ENCODE measurements around the gene CDKN2AIP. TPM values are rescaled to one million over a fixed set of nuclear protein-coding genes. Genes with fewer than 3 reads are reported as not detected.
"Not testable (repeated sequence)": the region's sequence is repeated elsewhere in the genome, so short reads cannot be mapped to it uniquely, and the experiment has no call there.

CDKN2AIP gene
- total RNA-seq, 1 experiment from 2014 or later: 6.4 TPM

DNA sequence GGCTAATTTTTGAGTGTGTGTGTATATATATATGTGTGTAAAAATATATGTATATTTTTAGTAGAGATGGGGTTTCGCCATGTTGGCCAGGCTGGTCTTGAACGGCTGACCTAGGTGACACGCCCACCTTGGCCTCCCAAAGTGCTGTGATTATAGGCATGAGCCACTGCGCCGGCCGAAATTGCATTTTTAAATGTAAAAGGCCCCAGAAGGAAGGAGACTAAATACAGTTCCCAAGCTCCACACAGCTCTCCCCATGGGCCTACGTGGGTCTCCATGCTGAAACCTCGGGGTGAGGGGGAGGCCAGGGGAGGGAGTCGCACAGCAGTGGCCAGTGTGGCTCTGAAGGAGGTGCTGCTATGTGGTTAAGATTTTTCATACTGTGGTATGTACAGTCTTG is 12.8 kb upstream of the CDKN2AIP start:
- Histone ChIP-seq H3K4me1 (ENCODE audit: control insufficient read depth in 1 of 2, insufficient read depth in 2 of 2, low read length in 2 of 2) (peaks cover 0 to 3% of the 10 kb centered on the region in 2 experiments; a peak in 1 of 4 replicates), H3K4me2 (ENCODE audit: low read length) (no peak overlapping the region), H3K27me3 (ENCODE audit: insufficient read depth, low read length) (no peaks in the 10 kb centered on the region), H3K9me2 (ENCODE audit: insufficient read depth) (no peaks in the 10 kb centered on the region), H3K36me3 (ENCODE audit: control insufficient read depth in 1 of 2, insufficient read depth in 2 of 2, low read length in 2 of 2) (no peaks in the 10 kb centered on the region), H3K9me3 (ENCODE audit: control insufficient read depth in 1 of 2, insufficient read depth in 1 of 2, low read depth in 1 of 2, low read length in 2 of 2) (no peaks in the 10 kb centered on the region), H3K4me3 (replicated peaks in 1 of 2; ENCODE audit: low read depth in 1 of 2, low read length in 2 of 2) (no peak overlapping the region), H3K27ac (ENCODE audit: low read depth, low read length) (no peak overlapping the region), H3K79me2 (ENCODE audit: insufficient read depth, low read length) (no peaks in the 10 kb centered on the region), H2AFZ (ENCODE audit: low read depth, low read length, poor library complexity, severe bottlenecking) (no peak overlapping the region), H3K9ac (ENCODE audit: low read length) (no peak overlapping the region), H4K20me1 (ENCODE audit: insufficient read depth) (no peaks in the 10 kb centered on the region)
- RAD21 ChIA-PET (ENCODE audit: low non-redundant PET in 1 of 2, low total read pairs in 2 of 2, uncharacterized antibody in 2 of 2, unreplicated experiment in 2 of 2): no interaction called here
- BruUV-seq (replicated peaks): no TSS peak
- ATAC-seq: no peak
- CTCF ChIA-PET: no interaction called here
- DNase-seq (ENCODE audit: low read depth, low spot score): no peak
- intact Hi-C loops (cut with micrococcal nuclease): no loop called here
- TF ChIP-seq SRF (IDR thresholded peaks at IDR 0.05; ENCODE audit: low read depth): no peak
- no peak for TF ChIP-seq EGR1 (IDR thresholded peaks at IDR 0.05; ENCODE audit: low read depth)
- TF ChIP-seq FOSL1 (IDR thresholded peaks at IDR 0.05; ENCODE audit: low read depth): no peak
- no peak for TF ChIP-seq TCF7L2 (IDR thresholded peaks at IDR 0.05; ENCODE audit: borderline replicate concordance, extremely low read depth, insufficient read depth, insufficient read length)
- no peak for TF ChIP-seq SP1 (IDR thresholded peaks at IDR 0.05; ENCODE audit: low read depth)
- no peak for TF ChIP-seq POLR2A (IDR thresholded peaks at IDR 0.05; ENCODE audit: borderline replicate concordance, extremely low read depth, insufficient read depth, insufficient read length)
- no peak for TF ChIP-seq ELF1 (IDR thresholded peaks at IDR 0.05; ENCODE audit: borderline replicate concordance, low read depth)
- no peak for TF ChIP-seq CBX3 (IDR thresholded peaks at IDR 0.05; ENCODE audit: low read depth)
- no peak for TF ChIP-seq YY1 (IDR thresholded peaks at IDR 0.05; ENCODE audit: extremely low read depth, insufficient replicate concordance, low read depth, low read length)
- TF ChIP-seq ZFX (IDR thresholded peaks at IDR 0.05): no peak
- TF ChIP-seq, protein P1, sequence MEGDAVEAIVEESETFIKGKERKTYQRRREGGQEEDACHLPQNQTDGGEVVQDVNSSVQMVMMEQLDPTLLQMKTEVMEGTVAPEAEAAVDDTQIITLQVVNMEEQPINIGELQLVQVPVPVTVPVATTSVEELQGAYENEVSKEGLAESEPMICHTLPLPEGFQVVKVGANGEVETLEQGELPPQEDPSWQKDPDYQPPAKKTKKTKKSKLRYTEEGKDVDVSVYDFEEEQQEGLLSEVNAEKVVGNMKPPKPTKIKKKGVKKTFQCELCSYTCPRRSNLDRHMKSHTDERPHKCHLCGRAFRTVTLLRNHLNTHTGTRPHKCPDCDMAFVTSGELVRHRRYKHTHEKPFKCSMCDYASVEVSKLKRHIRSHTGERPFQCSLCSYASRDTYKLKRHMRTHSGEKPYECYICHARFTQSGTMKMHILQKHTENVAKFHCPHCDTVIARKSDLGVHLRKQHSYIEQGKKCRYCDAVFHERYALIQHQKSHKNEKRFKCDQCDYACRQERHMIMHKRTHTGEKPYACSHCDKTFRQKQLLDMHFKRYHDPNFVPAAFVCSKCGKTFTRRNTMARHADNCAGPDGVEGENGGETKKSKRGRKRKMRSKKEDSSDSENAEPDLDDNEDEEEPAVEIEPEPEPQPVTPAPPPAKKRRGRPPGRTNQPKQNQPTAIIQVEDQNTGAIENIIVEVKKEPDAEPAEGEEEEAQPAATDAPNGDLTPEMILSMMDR (IDR thresholded peaks at IDR 0.05 in 2 of 3, conservative IDR thresholded peaks at IDR 0.05 in 1 of 3; ENCODE audit: borderline replicate concordance in 1 of 3, insufficient read depth in 1 of 3, low read depth in 2 of 3, low read length in 2 of 3): no peak
- TF ChIP-seq, protein P2, sequence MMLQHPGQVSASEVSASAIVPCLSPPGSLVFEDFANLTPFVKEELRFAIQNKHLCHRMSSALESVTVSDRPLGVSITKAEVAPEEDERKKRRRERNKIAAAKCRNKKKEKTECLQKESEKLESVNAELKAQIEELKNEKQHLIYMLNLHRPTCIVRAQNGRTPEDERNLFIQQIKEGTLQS (IDR thresholded peaks at IDR 0.05): no peak
- POLR2A ChIA-PET: no interaction called here

DNA sequence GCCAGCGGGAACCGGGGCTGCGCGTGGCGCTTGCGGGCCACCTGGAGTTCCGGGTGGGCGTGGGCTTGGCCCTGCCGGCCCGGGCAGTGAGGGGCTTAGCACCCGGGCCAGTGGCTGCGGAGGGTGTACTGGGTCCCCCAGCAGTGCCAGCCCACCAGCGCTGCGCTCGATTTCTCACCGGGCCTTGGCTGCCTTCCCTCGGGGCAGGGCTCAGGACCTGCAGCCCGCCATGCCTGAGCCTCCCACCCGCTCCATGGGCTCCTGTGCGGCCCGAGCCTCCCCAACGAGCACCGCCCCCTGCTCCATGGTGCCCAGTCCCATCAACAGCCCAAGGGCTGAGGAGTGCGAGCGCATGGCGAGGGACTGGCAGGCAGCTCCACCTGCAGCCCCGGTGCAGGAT is 11.3 kb upstream of the CDKN2AIP start:
- H2AFZ ChIP-seq (ENCODE audit: low read depth, low read length, poor library complexity, severe bottlenecking); H3K27ac ChIP-seq (ENCODE audit: low read depth, low read length); POLR2A ChIA-PET; H3K79me2 ChIP-seq (ENCODE audit: insufficient read depth, low read length); H3K4me3 ChIP-seq (replicated peaks in 1 of 2; ENCODE audit: low read depth in 1 of 2, low read length in 2 of 2); H3K4me2 ChIP-seq (ENCODE audit: low read length); H3K9me2 ChIP-seq (ENCODE audit: insufficient read depth); CTCF ChIA-PET; H3K9ac ChIP-seq (ENCODE audit: low read length); BruUV-seq (replicated peaks); DNase-seq (ENCODE audit: low read depth, low spot score); ATAC-seq; H4K20me1 ChIP-seq (ENCODE audit: insufficient read depth); H3K27me3 ChIP-seq (ENCODE audit: insufficient read depth, low read length); H3K9me3 ChIP-seq (ENCODE audit: control insufficient read depth in 1 of 2, insufficient read depth in 1 of 2, low read depth in 1 of 2, low read length in 2 of 2); RAD21 ChIA-PET (ENCODE audit: low non-redundant PET in 1 of 2, low total read pairs in 2 of 2, uncharacterized antibody in 2 of 2, unreplicated experiment in 2 of 2); H3K36me3 ChIP-seq (ENCODE audit: control insufficient read depth in 1 of 2, insufficient read depth in 2 of 2, low read length in 2 of 2); intact Hi-C loops (cut with micrococcal nuclease): not testable (repeated sequence)
- peaks cover under 1 to 16% of the 10 kb centered on the region in 2 experiments; a peak in 3 of 4 replicates for H3K4me1 ChIP-seq (ENCODE audit: control insufficient read depth in 1 of 2, insufficient read depth in 2 of 2, low read length in 2 of 2)
